Thoracic aorta (tissue), 2 donors: Measurements from ENCODE around the gene ATP6V0B. TPM values are rescaled to one million over a fixed set of nuclear protein-coding genes. Genes with fewer than 3 reads are reported as not detected.

ENCODE experiments used
- ATAC-seq: fragments of 150-250 bp; one replicate; pipeline ENCODE4 v1.8.0; 2017; ENCODE audit warnings: low read depth; ENCODE audit not compliant: insufficient number of reproducible peaks, low FRiP score
- DNase-seq: peaks from one replicate; pipeline ENCODE4 v3.0.0-alpha.2; 2020; ENCODE audit warnings: low spot score
- H3K27ac ChIP-seq, 2 donors: fragments of 200-600 bp; sonication (generic); 1 replicate in 1 of 2; 2 replicates in 1 of 2; pipeline ENCODE4 v1.5.1; 2016; ENCODE audit warnings: mild to moderate bottlenecking in 2 of 2, moderate library complexity in 2 of 2
- H3K27me3 ChIP-seq: fragments of 200-600 bp; sonication (generic); replicated peaks from 2 replicates; pipeline ENCODE4 v1.6.0; 2016; ENCODE audit warnings: mild to moderate bottlenecking; ENCODE audit not compliant: insufficient read depth
- H3K36me3 ChIP-seq: fragments of 200-600 bp; sonication (generic); one replicate; pipeline ENCODE4 v1.5.1; 2016
- H3K4me1 ChIP-seq, 2 donors: fragments of 200-600 bp; sonication (generic); 1 replicate in 1 of 2; 2 replicates in 1 of 2; pipeline versions ENCODE4 v1.5.1 to v1.6.0; 2016; ENCODE audit warnings: low read depth in 2 of 2, mild to moderate bottlenecking in 1 of 2; ENCODE audit not compliant: control insufficient read depth in 1 of 2
- H3K4me3 ChIP-seq: fragments of 200-600 bp; sonication (generic); 2 replicates; pipeline ENCODE4 v1.5.1; 2016; ENCODE audit warnings: mild to moderate bottlenecking
- H3K9me3 ChIP-seq: fragments of 200-600 bp; sonication (generic); 2 replicates; pipeline ENCODE4 v1.5.1; 2016
- total RNA-seq, 2 donors: library from RNA; depleted of rRNA; stranded (reverse); fragments of >200 nt; gene quantifications; one replicate each; pipeline versions ENCODE4 v1.1.0 to v1.2.3, GENCODE V29; 2016
- TF ChIP-seq, protein P1 (sequence below): fragments of 200-600 bp; sonication (generic); IDR thresholded peaks from one replicate; pipeline ENCODE4 v1.5.1; 2019; ENCODE audit warnings: antibody characterized with exemption

ATP6V0B gene
- total RNA-seq, 2 donors from 2014 or later, result 72.3 to 136 TPM

GRCh38 chr1:44008259-44008658 is 33.5 kb downstream of the ATP6V0B start:
- Histone ChIP-seq H3K36me3 (no peaks in the 10 kb centered on the region), H3K27me3 (no peaks in the 10 kb centered on the region), H3K4me3 (no peak overlapping the region), H3K4me1 (peaks cover 0 to 21% of the 10 kb centered on the region in 2 donors), H3K27ac (no peak overlapping the region), H3K9me3 (no peaks in the 10 kb centered on the region)
- DNase-seq, result no peak
- ATAC-seq, result no peak
- TF ChIP-seq, protein P1, sequence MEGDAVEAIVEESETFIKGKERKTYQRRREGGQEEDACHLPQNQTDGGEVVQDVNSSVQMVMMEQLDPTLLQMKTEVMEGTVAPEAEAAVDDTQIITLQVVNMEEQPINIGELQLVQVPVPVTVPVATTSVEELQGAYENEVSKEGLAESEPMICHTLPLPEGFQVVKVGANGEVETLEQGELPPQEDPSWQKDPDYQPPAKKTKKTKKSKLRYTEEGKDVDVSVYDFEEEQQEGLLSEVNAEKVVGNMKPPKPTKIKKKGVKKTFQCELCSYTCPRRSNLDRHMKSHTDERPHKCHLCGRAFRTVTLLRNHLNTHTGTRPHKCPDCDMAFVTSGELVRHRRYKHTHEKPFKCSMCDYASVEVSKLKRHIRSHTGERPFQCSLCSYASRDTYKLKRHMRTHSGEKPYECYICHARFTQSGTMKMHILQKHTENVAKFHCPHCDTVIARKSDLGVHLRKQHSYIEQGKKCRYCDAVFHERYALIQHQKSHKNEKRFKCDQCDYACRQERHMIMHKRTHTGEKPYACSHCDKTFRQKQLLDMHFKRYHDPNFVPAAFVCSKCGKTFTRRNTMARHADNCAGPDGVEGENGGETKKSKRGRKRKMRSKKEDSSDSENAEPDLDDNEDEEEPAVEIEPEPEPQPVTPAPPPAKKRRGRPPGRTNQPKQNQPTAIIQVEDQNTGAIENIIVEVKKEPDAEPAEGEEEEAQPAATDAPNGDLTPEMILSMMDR, result no peak

DNA sequence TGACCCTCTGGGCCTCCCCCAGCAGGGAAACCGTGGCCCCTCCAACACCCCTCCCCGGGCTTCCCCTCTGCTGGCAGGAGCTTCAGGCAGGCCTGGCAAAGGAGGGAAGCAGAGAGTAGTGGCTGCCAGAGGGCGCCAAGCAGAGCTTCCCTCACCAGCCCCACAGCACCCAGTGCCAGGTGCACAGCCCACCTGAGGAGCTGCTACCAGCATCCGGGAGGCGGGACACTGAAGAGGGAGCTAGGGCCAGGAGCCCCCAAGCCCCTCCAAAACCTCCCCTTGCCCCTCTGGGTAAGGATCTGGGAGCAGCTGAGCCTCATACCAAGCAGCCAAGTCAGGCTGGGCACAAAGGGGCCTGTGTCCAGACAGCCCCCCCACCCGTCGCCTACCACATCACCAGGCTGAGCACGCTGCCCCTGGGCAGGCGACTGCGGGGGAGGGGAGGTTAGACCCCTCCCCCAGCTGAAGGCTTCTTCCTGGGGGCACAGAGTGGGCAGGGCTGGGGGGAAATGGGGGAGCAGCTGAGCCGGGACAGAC is 36.2 kb downstream of the ATP6V0B start:
- TF ChIP-seq, protein P1, result no peak
- DNase-seq (no peak), ATAC-seq (no peak)
- Histone ChIP-seq H3K4me1 (peaks cover 24 to 46% of the 10 kb centered on the region in 2 donors), H3K27me3 (no peaks in the 10 kb centered on the region), H3K36me3 (no peaks in the 10 kb centered on the region), H3K9me3 (no peaks in the 10 kb centered on the region), H3K4me3 (no peak overlapping the region), H3K27ac (no peak overlapping the region)

DNA sequence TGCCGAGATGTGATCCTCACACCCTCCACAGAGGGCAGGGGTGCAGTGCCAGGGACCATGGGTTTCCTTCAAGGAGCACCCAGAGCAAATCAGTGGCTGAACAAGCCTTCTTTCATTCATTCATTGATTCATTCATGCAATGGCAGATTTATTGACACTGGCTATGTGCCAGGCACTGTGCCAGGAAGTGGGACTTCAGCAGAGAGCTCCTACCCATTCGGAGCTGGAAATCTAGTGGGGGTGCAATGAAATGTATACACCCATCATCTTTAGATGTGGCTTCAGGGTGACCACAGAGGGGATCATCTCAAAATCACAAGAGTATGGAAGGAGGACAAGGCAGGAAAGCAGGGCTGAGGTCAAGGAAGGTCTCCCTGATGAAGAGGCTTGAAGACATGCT is 37.6 kb downstream of the ATP6V0B start:
- ATAC-seq (no peak), DNase-seq (no peak)
- H3K27me3 ChIP-seq, result no peaks in the 10 kb centered on the region
- H3K4me1 ChIP-seq, result peaks cover 24 to 54% of the 10 kb centered on the region in 2 donors
- no peak overlapping the region for H3K4me3 ChIP-seq
- H3K9me3 ChIP-seq, result no peaks in the 10 kb centered on the region
- H3K27ac ChIP-seq, result no peak overlapping the region
- TF ChIP-seq, protein P1, result no peak
- no peaks in the 10 kb centered on the region for H3K36me3 ChIP-seq

GRCh38 chr1:44012941-44013609 is 38.3 kb downstream of the ATP6V0B start:
- ATAC-seq, result no peak
- Histone ChIP-seq H3K36me3 (no peaks in the 10 kb centered on the region), H3K27me3 (no peaks in the 10 kb centered on the region), H3K4me1 (peaks cover 24 to 54% of the 10 kb centered on the region in 2 donors), H3K9me3 (no peaks in the 10 kb centered on the region), H3K27ac (no peak overlapping the region), H3K4me3 (no peak overlapping the region)
- TF ChIP-seq, protein P1, result no peak
- DNase-seq, result no peak

DNA sequence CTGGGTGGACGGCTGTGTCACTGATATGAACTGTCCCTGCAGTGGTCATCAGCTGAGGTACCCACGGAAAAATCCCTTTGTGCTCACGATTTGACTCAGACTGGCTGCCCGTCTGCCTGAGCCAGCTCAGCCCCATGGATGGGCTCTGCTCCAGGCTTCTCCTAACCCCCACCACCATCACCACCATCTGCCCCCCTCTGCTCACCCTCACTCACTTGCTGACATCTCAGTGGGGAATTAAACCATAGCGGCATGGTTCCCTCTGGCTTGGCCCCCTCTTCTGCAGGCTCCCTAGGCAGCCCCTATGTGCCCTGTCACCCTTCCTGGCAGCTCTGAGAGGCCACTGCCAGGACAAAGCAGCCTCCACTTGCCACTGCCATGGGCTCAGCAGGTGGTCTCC is 39.2 kb downstream of the ATP6V0B start:
- H3K36me3 ChIP-seq, result no peaks in the 10 kb centered on the region
- TF ChIP-seq, protein P1, result no peak
- no peak for ATAC-seq
- peak overlapping the region in 1 of 2 donors; percentile 36 for H3K27ac ChIP-seq
- peaks cover 24 to 54% of the 10 kb centered on the region in 2 donors for H3K4me1 ChIP-seq
- no peaks in the 10 kb centered on the region for H3K27me3 ChIP-seq
- no peak overlapping the region for H3K4me3 ChIP-seq
- no peak for DNase-seq
- H3K9me3 ChIP-seq, result no peaks in the 10 kb centered on the region
